Measurements from ENCODE around the gene PHACTR1.
"Not testable (repeated sequence)": the region's sequence is repeated elsewhere in the genome, so short reads cannot be mapped to it uniquely, and the experiment has no call there.

The PHACTR1 gene

DNA sequence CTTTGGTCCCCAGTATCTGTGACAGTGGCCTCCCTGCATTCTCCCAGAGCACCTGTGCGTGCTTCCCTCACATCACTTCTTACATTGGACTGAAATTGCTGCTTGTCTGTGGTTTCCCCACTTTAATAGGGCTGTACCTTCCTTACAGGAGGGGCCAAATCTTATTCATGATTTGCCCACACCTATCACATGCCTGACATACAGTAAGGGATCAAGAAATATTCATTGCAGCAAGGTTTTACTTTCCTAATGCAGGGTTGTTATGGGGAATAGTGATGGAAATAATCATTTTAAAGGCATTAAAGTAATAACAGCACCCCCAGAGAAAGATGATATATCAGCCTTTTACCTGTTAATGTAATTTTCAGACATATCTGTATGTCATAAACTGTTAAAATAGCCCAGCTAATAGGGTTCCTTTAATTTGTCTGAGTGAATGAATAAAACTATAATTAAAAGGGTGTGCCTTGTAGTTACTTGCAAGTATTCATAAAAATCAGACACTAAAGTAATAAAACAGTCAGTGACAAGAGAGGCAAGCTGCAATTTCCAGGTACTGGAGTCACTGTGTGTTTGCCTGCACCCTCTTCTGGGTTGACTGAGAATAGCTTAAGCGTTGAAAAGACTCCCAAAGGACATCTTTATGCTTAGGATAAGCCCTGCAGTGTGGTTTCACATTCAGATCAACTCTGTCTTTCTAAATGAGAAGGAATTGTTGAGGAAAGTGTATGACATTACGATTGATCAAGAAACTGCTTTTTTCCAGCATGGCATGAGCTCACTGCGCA is 182.7 kb downstream of the PHACTR1 start:
- no peak for DNase-seq

DNA sequence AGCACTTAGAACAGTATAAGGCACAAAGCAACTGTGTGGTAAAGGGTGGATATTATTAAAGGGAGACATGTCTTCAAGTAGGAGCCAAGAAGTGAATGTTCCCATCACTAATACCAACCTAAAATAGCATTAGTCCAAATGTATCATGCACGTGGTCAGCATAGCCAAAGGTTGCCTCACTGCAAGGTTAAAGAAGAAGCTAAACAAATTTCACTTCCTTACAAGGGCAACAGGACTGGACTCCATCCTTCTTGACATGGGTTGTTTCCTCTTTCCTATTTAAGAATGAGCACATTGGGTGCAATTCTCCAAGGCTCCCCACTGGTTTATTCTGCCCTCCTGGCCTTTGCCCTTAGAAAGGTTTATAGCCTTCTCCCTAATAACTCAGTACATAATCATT is 186.7 kb downstream of the PHACTR1 start:
- no peak for DNase-seq

DNA sequence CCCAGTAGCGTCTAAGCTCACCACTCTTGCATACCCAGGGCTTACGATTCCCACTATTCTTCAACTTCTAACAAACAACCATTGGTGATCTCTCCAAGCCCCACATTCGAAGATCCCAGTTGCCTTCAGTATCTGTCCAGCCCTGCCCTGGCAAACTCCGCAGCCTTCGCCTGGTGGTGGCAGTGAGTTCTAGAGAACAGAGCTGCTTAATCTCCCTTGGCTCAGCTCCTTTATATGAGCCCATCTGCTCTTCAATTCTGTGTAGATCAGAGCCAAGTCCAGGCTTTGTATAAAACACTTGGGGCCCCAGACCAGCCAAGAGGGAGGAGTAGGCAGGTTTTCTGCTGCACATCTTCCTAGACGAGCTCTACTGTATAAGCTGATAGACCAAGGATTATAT is 193.3 kb downstream of the PHACTR1 start:
- DNase-seq, result no peak

DNA sequence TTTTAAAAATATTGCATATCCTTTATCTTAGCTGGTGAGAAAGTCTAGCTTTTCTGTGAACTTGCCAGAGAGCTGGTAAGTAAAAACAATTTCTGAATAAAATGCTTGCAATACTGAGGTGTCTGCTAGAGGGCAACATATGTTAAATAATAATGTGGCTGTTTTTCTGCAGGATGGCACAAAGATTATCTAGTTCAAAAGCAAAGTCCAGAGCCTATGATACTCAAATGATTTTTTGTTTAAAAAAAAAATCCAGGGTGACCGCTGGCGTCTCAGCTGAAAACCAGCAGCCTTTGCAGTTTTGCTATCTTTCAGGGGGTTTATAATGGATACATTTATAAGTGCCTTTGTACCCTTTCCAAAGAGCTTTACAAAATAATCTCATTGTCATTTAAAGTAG is 194.9 kb downstream of the PHACTR1 start:
- no peak for DNase-seq

DNA sequence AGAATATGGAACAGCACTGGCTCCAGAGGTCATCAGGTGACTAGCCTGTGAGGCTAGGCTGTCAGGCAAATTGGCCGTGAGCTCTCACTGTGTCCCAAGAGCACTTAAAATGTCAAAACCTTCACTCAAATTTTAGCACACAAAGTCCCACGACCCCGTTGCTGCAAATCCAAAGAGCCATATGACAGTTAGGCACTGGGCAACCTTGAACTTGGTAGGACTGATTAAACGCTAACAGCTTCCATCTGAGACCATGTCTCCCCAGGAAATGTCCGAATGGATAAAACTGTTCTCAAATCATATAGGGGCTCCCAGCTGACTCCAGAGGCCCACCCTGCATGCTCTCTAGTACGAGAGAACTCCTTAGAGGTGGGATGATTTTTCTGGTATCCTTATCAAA is 196.6 kb downstream of the PHACTR1 start:
- DNase-seq, result no peak

DNA sequence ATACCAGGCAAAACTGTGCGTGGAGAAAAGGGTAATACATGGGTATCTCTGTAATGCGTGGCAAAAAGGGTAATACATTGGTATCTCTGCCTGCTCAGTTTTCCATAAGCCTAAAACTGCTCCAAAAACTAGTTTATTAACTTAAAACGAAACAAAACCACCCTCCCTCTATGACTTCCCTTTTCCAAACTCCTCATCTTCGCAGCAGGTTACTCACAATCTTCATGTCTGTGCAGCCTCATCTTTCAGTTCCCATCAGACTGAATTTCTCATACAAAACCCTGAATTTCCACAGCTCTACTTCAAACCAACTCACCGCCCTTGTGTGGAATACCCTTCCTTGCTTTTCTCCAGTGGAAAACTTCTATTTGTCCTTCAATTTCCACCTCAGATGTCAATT is 199.4 kb downstream of the PHACTR1 start:
- DNase-seq, result no peak

DNA sequence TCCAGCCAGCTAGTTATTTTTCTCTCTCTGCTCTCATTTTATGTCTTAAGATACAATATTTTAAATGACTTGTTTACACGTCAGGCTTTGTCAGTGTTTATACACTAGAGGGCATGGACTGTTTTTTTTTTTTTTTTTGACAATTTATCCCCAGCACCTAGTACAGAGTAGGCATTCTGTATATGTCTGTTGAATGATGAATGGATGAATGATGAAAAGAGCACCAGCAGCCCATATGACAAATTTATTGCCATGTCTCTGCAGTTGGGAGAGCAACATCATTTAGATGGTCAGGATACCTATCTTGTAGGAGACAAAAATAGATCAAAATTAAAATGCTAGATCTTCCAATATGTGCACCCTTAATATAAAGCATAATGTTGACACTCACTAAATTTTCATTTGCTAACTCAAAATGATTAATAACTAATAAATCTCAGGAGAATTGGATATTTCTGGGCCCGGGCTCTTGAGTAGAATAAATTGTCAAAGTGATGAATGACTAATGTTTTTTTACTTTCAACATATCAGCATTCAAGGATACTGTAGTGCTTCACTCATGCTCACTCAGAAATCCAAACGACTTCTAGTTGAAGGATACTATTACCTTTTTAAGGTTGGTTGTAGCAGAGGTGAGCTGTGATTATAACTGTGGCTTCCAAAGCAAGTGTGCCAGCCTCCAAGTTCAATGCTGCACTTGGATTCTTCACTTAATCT is 200.0 kb downstream of the PHACTR1 start:
- DNase-seq, result no peak

DNA sequence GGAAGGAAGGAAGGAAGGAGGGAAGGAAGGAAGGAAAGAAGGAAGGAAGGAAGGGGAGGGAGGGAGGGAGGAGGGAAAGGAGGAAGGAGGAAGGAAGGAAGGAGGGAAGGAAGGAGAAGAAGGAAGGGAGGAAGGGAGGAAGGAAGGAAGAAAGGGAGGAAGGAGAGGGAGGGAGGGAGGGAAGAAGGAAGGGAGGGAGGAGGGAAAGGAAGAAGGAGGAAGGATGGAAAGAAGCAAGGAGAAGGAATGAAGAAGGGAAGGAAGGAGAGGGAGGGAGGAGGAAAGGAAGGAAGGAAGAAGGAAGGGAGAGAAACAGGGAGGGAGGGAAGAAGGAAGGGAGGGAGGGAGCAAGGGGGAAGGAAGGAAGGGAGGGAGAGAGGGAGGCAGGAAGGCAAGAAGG is 204.9 kb downstream of the PHACTR1 start:
- no peak for DNase-seq

DNA sequence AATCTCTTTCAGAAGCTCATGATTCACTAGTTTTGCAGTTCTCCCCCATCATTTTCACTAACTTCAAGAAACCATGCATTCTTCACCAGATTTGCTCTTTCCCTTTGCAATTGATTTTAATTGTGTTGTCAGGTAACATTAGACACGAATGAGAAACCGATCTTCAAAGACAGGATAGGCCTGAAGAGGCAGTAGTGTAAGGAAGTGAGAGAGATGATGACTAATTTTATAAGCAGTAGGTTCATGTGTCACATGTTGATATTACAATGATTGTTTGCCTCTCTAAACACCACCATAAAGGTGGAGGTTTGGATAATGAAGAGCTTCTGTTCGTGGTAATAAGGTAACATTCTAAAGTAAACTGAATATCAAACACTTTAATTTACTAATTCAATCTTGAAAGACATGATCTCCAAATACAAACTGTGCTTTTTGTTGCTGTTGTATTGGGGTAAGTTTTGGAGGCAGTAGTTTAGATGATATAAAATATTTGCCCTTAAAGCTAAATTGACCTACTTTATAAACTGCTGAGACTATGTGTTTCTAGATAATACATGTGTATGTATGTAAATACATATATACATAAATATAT is 207.2 kb downstream of the PHACTR1 start:
- no peak for DNase-seq

DNA sequence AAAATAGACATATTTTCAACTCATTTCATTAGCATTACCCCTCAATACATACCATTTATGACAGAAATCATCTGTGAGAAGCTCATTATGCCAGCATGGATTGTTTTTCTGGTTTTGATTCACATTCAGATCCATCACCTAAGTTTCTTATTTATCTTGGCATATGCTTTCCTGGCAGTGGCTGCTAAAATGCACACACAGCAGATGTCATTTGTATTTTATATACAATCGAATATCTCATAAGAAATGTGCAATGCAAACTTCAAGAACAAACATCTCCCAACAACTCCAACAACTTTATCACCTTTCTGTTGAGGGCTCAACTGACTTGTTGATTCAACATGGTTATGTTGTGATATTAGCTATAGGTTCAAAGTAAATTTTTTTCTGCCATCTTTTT is 208.3 kb downstream of the PHACTR1 start:
- DNase-seq, result no peak

DNA sequence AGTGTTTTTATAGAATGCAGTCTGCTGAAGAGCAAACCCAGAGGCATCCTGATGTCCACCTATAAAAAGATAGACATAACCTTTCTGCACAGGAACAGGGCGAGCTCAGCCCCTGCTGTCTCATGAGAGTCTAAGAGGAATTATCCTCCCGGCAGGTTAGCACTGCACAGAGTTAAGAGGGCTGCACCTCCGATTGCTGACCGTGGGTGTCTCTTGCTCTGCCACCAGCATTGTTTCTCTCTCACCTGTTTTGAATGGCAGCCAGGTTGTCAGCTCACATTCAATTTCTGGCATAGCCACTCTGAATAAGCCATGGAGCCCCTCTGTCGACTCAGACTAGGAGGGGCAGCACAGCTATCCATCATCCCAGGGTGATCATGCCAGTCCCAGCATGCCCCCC is 211.2 kb downstream of the PHACTR1 start:
- no peak for DNase-seq

DNA sequence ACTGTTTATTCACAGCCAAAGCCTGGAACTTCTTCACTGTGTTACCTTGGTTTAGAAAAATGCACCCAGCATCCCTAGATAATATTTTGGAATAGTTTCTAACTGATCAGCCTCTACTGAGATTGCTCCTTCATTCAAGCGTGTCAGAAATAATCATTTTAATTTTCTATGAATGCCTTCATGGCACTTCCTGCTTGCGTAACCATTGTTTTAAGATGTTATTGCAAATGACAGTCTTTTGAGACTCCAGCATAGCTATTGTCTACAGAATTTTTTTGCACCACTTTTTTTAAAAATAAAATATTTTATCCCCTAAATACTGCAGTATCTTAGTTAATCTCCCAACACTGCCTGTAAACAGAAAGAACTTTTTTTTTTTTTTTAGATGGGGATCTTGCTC is 213.1 kb downstream of the PHACTR1 start:
- DNase-seq, result no peak

DNA sequence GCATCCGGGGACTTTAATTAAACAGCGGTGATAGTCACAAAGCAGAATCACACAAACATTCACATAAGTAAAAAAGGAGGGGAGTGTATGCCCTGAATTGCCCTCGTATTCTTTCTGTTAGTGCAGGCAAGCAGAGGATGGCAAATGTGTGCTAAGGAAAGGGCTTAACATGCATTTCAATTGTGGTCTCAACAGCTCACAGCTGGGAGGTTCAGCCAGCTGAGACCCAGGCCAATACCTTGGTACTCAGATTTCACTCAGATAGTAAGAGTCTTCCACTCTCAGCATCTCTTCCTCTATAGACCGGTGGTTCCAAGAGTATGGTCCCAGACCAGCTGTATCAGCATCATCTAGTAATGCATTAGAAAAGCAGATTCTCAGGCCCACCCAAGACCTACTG is 215.1 kb downstream of the PHACTR1 start:
- DNase-seq, result no peak

DNA sequence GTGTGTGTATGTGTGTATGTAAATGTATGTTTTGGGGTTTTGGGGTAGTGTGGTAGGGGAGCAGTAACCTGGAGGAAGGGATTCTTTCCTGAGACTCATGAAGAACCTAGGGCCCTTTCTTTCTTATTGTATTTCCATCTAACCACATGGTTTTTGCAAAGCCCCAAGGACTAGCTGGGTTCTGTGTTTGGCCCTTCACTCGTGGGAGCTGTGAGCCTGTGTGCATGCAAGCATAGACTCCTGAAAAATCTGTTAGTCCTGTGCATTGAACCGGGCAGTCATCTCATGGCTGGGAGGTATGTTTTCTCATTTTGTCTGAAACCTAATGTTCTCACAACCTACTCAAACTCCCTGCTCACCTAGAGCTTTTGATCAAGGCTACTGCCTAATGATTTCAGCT is 219.1 kb downstream of the PHACTR1 start:
- DNase-seq, result no peak

DNA sequence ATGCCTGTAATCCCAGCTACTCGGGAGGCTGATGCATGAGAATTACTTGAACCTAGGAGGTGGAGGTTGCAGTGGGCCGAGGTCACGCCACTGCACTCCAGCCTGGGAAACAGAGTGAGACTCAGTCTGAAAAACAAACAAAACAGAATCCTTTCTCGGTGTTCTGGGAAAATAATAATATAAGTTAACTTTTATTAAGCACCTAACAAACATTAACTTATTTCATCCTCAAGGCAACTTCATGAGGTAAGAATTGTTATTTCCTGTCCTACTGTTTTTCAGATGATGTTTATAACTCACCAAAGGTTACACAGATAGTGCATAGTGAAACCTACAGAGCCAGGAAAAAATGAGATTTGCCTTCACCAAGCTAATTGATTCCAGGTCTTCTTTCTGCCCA is 221.4 kb downstream of the PHACTR1 start:
- DNase-seq, result no peak

DNA sequence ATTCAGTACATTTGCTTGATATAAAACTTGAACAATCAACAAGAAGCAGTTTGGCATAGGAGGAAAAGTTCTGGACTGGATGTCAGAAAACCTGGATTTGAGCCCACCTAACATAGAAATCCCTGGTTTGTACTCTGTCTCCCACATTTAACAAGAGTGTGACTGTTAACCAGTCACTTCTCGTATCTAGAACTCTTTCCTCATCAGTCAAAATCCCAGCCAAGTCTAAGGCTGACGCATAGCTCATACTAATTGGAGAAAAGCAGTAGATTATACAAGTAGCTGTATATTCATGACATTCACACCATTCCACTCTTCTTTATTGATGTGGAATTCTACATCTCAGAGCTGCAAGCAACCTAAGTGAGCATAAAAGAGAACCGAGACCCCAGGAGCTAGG is 222.7 kb downstream of the PHACTR1 start:
- no peak for DNase-seq

DNA sequence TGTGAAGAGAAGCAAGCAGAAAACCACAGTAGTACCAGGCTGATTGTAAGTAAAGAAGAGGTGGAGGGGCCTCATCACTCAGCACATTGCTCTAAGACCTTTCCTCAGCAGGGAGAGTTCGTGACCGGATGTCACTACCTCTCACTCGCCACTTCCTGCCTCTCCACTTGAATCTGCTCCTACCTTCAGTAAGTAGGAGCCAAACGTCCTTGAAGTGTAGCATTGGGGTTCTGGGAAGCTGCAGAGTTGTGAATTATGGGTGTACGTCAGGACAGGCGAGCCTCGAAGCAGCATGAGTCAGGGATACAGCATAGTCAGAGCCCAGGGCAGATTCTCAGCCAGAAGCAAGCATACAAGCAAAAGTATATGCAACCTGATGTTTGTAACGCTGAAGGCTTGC is 224.9 kb downstream of the PHACTR1 start:
- DNase-seq, result no peak

DNA sequence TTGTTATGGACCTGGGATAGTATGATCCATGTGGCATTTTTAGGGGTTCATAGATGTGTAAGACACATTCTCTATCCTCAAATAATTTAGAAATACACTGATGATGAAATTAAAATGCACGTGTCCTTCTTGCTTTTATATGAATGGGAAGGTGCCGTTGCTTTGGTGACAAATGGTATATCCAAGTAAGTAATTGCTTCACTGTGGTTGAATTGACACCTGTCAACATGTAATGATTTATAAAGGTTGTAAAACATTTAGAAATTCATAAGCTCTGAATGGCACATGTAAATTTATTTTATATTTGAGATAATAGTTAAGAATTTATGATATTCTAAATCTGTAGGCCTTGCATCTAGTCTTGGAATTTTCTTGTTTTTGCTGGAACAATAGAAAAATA is 227.0 kb downstream of the PHACTR1 start:
- no peak for DNase-seq

DNA sequence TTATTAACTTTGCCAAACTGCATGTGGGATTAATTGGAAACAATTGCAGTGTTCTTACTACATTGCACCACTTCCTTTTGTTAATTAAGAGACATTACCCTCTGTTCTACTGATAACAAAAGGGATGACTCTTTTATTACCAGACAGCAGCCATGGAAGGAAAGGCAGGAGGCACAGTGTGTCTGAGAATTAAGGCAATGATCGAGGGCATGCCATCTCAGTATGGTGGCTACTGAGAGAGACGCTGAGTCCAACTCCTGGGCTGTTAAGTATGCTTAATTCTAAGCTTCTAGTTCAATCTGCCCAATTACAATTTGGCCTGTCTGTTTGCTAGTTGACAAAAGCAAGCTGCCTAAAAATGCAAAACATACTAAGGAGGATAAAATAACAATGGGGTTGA is 227.4 kb downstream of the PHACTR1 start:
- no peak for DNase-seq

DNA sequence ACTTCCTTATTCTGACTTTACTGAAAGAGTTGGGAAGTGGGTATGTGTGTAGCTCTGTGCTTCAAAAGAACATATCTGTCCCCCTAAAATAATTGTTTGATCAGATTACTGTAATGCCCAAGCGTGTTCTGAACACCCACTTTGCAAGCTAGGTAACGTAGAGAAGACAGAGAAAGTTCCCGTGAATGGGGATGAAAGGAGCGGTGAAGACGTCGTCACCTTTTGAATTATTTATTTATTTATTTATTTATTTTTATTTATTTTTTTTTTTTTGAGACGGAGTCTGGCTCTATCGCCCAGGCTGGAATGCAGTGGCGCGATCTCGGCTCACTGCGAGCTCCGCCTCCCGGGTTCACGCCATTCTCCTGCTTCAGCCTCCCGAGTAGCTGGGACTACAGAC is 228.0 kb downstream of the PHACTR1 start:
- not testable (repeated sequence) for DNase-seq

DNA sequence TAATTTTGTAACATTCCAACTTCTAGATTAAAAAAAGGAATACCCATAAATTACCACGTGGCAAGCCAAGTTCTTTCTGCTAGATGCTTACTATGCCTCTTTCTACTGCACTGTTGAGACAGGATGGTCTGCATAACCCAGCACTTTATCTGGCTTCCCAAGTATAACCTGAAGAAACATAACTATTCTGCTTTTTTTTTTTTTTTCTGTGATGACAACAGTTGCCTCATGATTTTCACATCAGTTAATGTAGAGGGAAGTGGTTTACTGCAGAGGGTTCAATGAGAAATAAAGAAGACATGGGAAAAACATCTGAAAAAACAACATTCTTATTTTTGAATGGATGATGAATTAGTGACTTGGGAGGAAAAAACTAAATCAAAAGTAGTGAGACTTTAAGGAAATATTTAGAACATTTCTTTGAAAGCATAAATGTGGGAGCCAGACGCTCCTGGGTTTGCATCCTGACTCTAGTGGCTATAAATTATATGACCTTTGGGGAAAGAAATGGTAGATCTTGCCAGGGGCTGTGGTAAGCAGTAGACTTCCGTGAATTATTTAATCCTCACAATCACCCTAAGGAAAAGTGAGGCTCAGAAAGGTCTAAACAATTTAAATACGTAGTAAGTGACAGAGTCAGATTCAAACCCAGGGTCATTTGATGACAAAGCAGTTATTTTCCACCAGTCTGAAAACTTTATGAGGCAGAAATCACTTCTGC is 230.7 kb downstream of the PHACTR1 start:
- DNase-seq, result no peak

DNA sequence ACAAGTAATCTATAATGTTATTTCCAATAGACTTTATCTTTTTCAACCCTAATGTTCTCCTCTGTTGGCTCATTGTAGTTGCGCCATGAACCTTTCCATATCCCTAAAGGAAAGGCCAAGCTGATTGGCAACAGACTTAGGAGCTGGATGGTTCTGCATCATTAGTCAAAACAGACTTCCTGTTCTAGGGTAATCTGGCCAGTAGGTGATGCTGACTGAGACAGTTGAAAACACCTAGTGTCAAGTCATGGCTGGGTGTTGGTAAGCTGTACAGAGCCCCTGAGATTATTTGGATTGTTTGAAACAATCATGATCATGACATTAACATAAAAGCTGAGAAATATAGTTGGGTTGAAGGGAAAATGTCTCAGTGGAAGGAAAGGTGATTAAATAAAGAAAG is 231.4 kb downstream of the PHACTR1 start:
- no peak for DNase-seq

DNA sequence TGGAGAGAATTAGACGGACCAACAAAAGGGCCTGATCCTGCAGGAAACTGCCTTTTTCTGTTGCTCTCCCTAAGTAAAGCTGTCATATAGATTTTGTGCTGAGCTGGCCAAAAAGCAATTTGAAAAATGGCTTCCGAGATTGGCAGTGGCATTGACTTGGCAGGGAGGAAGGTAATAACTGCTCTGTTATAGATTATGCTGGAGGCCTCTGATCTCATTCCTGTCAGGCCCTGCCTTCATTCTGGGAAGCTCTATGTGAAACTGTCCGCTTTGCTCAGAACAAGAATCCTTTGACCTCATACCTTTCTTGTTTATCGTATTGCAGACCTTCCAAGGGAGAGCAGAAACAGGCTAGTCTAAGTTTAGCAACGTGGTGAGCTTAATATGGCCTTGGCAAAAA is 234.4 kb downstream of the PHACTR1 start:
- DNase-seq, result no peak
